Colonic mucosa (tissue), 2 donors: ENCODE data around the gene NAALADL1. TPM values are rescaled to one million over a fixed set of nuclear protein-coding genes. Genes with fewer than 3 reads are reported as not detected.

Experiments
- microRNA-seq: library from miRNA; unstranded; fragments of <30 nt; microRNA quantifications from one replicate; pipeline ENCODE4, GENCODE V29; 2019
- total RNA-seq, 2 donors: library from RNA; stranded (reverse); fragmentation: NEBNext Ultra II Directional in 1 of 2; extraction: Animal tissue kit (Norgen Biotek cat#: 25700) in 1 of 2; gene quantifications; one replicate each; pipeline ENCODE4 v1.2.1, GENCODE V29; 2021
- donor health status: DM: no; HTN: no; CAD: no.
- donor health status: DM: no; HTN: no; CAD: no.

The NAALADL1 gene
- total RNA-seq, 2 donors from 2014 or later: 10.5 to 30.8 TPM

Small RNA genes within 50 kb of the gene (microRNA-seq; reads per million reads assigned to microRNA genes)
- gene MIR6879: not detected

Other genes starting within 250 kb of the NAALADL1 start
- 10 to 100 TPM; 21.1 to 45.5 TPM for gene MEN1, start 248.0 kb downstream of the NAALADL1 start, total RNA-seq
- gene CDC42BPG, start 213.9 kb downstream of the NAALADL1 start, total RNA-seq: 10 to 100 TPM; 29.3 to 41.6 TPM
- gene EHD1, start 179.9 kb downstream of the NAALADL1 start, total RNA-seq: 10 to 100 TPM; 66.5 to 72.3 TPM
- 10 to 100 TPM; 30.6 to 32.8 TPM for gene ATG2A, start 141.3 kb downstream of the NAALADL1 start, total RNA-seq
- gene PPP2R5B, start 133.9 kb downstream of the NAALADL1 start, total RNA-seq: 10 to 100 TPM; 18.6 to 36.1 TPM
- not detected for gene GPHA2, start 122.7 kb downstream of the NAALADL1 start, total RNA-seq
- gene MAJIN, start 86.4 kb downstream of the NAALADL1 start, total RNA-seq: not detected
- gene BATF2, start 61.6 kb downstream of the NAALADL1 start, total RNA-seq: 10 to 100 TPM; 14.1 to 20.7 TPM
- gene ARL2, start 44.4 kb downstream of the NAALADL1 start, total RNA-seq: 100 to 1,000 TPM in 1 of 2 donors, 10 to 100 TPM in 1; 81.9 to 102 TPM
- gene SNX15, start 31.1 kb downstream of the NAALADL1 start, total RNA-seq: 10 to 100 TPM; 37.7 to 53.8 TPM
- gene SAC3D1, start 17.3 kb downstream of the NAALADL1 start, total RNA-seq: 10 to 100 TPM; 12.9 to 26.7 TPM
- 10 to 100 TPM in 1 of 2 donors, 1 to 10 TPM in 1; 9.7 to 51.7 TPM for gene CDCA5, start 25.5 kb upstream of the NAALADL1 start, total RNA-seq
- gene ZFPL1, start 25.7 kb upstream of the NAALADL1 start, total RNA-seq: 10 to 100 TPM; 43.2 to 54.3 TPM
- 100 to 1,000 TPM; 147 to 159 TPM for gene VPS51, start 37.7 kb upstream of the NAALADL1 start, total RNA-seq
- gene TM7SF2, start 53.3 kb upstream of the NAALADL1 start, total RNA-seq: 10 to 100 TPM; 26.6 to 40.0 TPM
- 10 to 100 TPM in 1 of 2 donors, 1 to 10 TPM in 1; 8.1 to 17.3 TPM for gene ZNHIT2, start 59.1 kb upstream of the NAALADL1 start, total RNA-seq
- gene FAU, start 63.6 kb upstream of the NAALADL1 start, total RNA-seq: 100 to 1,000 TPM; 752 to 950 TPM
- gene MRPL49, start 63.8 kb upstream of the NAALADL1 start, total RNA-seq: 10 to 100 TPM; 60.7 to 72.3 TPM
- 10 to 100 TPM; 64.3 to 66.0 TPM for gene SYVN1, start 76.0 kb upstream of the NAALADL1 start, total RNA-seq
- not detected for gene SPDYC, start 111.7 kb upstream of the NAALADL1 start, total RNA-seq
- gene CAPN1, start 123.4 kb upstream of the NAALADL1 start, total RNA-seq: 100 to 1,000 TPM; 325 to 416 TPM
- gene POLA2, start 203.4 kb upstream of the NAALADL1 start, total RNA-seq: 10 to 100 TPM in 1 of 2 donors, 1 to 10 TPM in 1; 5.9 to 28.0 TPM